Fibroblast of skin of abdomen (primary cell): Measurements from ENCODE around the gene IGLON5.

ENCODE experiments used
- DNase-seq: peaks from one replicate; pipeline ENCODE4 v3.0.0-alpha.2; 2013

Gene IGLON5

GRCh38 chr19:51365965-51366388, 54.5 kb downstream of the IGLON5 start, which contains the start of gene ETFB:
Gene ETFB (minus strand): TSS chr19:51366388. CDS start chr19:51366326, 62 bp downstream.
- DNase-seq = no peak

GRCh38 chr19:51366389-51367254, 55.2 kb downstream of the IGLON5 start:
- DNase-seq = peak; percentile 98

- DNase-seq = no peak
Observed at GRCh38 chr19:51367255-51367564, 55.8 kb downstream of the IGLON5 start.

GRCh38 chr19:51367565-51368365, 56.3 kb downstream of the IGLON5 start:
- DNase-seq = peak; percentile 99

- DNase-seq = no peak
Observed at GRCh38 chr19:51368366-51369282, 57.2 kb downstream of the IGLON5 start, which contains the start of gene CLDND2. Gene CLDND2 (minus strand): TSS chr19:51369003. CDS start chr19:51368577, 426 bp downstream.

GRCh38 chr19:51370230-51370629, 58.8 kb downstream of the IGLON5 start:
- no peak for DNase-seq

GRCh38 chr19:51371186-51371690, 59.8 kb downstream of the IGLON5 start:
- DNase-seq = no peak

- no peak for DNase-seq
Observed at GRCh38 chr19:51372021-51372648, 60.7 kb downstream of the IGLON5 start.

GRCh38 chr19:51372649-51373504, 61.4 kb downstream of the IGLON5 start, which contains the start of gene NKG7:
Gene NKG7 (minus strand): TSS chr19:51372654. CDS start chr19:51372535, 119 bp downstream.
- no peak for DNase-seq

- no peak for DNase-seq
Observed at GRCh38 chr19:51375504-51376221, 64.2 kb downstream of the IGLON5 start.

DNA sequence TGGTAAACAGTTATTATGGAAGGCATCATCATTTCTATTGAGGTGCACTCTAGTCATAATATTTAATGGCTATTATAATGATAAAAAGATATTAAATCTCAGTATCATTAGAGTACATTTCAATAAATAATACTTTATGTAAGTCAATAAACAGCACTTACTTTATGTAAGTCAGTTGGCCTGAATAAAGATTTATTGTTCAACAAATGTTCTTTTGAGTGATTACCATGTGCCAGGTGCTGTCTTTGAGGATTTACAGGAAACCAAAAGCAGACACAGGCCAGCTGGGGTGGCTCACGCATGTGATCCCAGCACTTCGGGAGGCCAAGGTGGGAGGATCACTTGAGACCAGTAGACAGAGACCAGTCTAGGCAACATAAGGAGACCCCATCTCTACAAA, 66.0 kb downstream of the IGLON5 start:
- DNase-seq = no peak

DNA sequence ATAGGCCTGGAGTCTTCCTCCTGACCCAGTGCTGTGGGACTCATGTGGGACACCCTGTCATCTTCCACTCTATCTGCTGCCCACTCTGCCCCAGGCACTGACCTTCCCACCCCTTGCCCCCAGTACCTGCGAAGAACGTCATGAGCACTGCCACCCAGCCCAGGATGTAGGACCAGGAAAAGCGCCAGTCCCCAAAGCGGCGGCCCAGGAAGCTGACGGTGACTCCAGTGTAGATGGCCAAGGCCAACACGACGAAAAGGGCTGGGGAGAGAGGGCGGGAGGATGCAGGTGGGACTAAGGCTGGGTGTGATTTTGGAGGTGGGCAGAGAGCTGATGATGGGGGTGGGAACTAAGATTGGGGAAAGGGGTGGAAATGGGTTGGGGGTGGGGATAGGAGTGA, 68.9 kb downstream of the IGLON5 start:
- no peak for DNase-seq
